Stimulated activated CD4-positive, alpha-beta T cell treated with anti-CD3 and anti-CD28 coated beads, Interleukin-2, amount 100 ng/mL, for 4 hours (primary cell): ENCODE data around the gene ITGB3BP.
"Not testable (repeated sequence)": the region's sequence is repeated elsewhere in the genome, so short reads cannot be mapped to it uniquely, and the experiment has no call there.

Experiments
- DNase-seq: peaks from one replicate; pipeline ENCODE4 v3.0.0-alpha.2; 2020; ENCODE audit warnings: low read depth

The ITGB3BP gene, protein sequence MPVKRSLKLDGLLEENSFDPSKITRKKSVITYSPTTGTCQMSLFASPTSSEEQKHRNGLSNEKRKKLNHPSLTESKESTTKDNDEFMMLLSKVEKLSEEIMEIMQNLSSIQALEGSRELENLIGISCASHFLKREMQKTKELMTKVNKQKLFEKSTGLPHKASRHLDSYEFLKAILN

DNA sequence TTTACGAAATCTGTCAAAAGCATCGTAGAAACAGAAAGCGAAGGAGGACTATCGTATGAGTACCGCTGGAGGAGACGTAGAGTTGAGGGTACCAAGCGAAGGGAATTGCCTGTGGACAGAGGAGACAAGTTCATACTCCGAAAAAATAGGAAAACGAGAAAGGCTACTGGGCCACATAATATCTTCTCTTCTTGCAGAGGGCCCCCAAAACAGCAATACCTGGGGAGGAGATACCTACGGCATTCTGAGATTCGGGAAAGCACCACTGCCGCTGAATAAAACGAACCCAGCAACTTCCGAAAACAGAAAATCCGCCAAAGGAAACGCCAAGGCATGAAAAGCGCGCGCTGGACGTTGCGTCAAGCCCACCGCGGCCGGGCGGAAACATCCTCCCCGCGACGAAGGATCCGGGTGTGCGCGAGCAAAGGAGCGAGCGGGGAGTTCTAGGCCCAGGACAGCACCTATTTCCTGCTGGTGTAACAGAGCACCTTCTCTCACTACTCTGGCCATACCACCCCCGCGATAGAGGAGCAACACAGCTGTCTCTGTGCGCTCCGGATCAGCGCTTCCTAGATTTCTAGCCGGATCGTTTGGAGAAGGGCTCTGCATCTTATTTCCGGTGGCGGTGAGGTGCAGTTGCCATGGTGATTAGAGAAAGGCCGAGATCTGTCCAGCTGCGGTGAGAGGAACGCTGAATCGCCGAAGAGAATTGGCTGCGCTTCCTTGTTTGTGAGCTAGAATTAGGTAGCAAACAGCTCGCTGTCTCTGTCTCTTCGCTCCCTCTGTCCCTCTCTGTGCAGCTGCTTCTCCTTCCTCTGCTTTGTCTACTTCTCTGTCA, at the start of gene ITGB3BP, which contains the start of gene EFCAB7:
TSS of gene ITGB3BP (minus strand) at position 335 of the 838 bp plus-strand sequence. CDS start at position 243, 92 bp downstream.
TSS of gene EFCAB7 (plus strand) at position 635 of the 838 bp plus-strand sequence. CDS start 2,048 bp downstream, outside the sequence.
- peak; percentile 55 for DNase-seq

DNA sequence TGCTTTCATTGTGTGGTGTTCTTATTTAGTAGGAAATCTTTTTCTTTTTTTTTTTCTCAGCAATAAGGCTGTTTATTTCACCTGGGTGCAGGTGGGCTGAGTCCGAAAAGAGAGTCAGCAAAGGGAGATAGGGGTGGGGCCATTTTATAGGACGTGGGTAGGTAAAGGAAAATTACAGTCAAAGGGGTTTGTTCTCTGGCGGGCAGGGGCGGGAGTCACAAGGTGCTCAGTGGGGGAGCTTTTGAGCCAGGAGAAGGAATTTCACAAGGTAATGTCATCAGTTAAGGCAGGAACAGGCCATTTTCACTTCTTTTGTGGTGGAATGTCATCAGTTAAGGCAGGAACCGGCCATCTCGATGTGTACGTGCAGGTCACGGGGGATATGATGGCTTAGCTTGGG, 49.7 kb upstream of the ITGB3BP start:
- DNase-seq = not testable (repeated sequence)

DNA sequence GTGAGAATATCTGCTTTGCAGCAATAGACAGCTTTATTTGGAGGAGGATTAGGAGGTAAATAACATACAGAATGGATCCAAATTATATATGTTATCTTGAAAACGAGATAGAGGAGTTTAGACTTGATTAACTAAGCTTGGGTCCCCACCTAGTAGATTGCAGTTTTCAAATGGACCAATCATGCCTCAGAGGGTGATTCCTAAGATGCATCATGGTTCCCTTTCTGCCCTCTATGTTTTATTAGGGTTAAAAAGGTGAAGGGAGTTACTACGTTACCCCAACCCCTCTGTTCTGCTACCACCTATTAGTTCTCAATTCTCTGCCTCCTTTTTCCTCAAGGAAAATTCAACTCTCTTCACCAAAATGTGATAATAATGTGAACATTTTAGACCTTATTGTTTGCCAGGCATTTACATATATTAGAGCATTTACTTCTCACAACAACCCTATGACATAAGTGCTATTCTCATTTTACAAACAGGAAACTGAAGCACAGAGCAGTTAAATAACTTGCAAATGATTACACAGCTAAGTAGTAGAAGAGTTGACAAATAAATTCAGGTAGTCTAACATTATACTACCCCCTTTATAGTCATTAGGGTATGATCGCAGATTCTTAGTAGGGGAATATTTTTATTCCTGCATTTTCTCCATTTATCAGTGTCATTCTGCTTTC, 46.8 kb upstream of the ITGB3BP start:
- no peak for DNase-seq

DNA sequence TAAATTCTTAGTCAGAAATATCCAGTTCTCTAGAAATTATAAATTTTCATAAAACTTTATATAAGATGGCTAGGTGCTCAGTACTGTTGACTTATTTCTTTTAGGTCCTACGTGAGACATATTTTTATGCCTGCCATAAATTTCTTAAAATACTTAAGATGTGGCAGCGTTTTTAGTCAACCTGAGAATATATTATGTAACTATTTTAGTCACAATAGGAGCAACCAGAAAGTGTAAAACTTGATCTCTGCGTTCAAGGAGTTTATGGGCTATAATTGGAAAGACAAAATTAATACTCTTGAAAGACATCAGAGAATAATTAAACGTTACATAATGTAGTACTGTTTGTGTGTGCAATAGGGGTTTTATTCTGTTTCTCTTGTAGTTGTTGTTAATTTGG, 46.0 kb upstream of the ITGB3BP start:
- DNase-seq = no peak

DNA sequence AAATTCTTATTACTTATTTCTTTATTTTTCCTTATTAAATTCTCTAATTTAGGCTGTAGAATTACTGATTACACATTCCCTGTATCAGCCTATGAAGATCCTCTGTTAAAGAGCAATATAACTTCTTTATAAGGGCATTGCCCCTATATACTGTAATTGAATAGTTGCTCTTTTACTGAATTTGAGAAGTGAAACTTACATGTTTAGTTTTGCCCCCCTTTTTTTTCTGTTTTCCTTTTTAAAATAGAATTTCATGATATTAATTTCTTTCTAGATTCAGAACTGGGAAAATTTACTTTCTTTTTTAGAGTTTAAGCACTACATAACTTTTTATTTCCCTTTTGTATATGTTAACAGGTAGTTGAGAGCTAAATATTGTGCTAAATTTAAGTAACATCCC, 40.7 kb upstream of the ITGB3BP start:
- no peak for DNase-seq

DNA sequence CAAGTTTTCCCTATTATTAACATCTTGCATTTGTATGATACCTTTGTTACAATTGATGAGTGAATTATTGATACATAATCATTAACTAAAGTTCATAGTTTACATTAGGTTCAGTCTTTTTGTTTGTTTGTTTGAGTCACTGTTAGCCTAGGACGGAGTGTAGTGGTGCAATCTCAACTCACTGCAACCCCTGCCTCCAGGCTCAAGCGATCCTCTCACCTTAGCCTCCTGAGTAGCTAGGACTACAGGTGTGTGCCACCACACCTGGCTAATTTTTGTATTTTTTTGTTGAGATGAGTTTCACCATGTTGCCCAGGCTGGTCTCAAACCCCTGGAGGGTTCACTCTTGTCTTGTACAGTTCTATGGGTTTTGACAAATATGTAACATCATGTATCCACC, 36.3 kb upstream of the ITGB3BP start:
- DNase-seq = no peak

DNA sequence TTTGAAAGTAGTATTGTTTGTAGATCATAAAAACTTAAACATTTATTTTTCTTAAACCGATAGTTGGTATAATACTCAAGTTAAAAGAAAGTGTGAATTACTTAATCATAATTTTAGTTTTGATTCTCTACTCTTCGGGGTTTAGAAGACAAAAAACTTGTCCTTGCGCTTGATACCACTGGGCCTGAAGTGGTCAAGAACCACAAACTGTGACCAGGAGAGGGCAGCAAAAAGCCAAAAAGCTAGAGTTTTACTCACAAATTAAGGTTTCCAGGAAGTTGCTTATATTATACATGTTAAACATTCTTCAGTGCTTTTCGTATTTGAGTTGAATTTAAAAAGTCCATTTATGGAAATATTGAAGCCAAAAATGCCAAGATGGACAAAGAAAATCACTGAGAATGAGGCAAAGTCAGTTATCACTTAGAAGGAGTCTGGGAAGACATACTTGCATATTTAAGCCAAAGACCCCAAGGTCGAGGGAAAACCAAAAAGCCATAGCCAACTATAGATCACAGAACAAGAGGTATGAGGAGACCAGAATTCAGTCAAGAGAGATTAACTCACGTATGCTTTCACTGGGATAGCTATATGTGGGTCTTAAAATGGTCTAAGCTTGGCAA, 34.5 kb upstream of the ITGB3BP start:
- no peak for DNase-seq

DNA sequence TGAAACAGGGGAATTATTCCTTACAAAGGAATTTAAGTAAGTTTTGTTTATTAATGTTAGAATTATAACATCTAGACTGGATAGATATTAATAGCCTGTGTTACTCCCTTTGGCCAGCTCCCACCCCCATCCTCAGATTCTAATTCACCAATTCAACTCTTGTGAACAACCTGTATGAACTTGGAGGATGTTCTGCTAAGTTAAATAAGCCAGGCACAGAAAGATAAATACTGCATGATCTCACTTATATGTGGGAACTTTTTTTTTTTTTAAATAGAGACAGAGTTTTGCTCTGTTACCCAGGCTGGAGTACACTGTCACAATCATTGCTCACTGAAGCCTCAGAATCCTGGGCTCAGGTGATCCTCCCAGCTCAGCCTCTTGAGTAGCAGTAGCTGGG, 32.5 kb upstream of the ITGB3BP start:
- no peak for DNase-seq

DNA sequence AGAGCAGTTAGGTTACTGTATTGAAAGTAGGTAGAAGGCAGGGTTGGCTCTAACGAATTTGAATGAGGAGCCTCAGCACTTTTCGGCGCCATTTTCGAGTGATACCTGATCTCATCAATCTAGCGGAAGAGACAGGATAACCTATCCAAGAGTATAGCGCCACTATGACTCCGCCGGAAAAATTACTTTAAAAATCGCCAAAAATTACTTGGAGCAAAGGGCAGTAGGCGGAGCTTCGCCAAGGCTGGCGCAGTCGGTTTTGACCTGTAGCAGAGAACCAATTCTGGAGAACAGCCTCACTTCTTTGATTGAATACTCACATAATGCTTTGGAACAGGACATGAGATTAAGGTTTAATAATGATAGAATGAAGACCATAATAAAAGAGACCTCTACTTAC, 25.9 kb upstream of the ITGB3BP start:
- no peak for DNase-seq

DNA sequence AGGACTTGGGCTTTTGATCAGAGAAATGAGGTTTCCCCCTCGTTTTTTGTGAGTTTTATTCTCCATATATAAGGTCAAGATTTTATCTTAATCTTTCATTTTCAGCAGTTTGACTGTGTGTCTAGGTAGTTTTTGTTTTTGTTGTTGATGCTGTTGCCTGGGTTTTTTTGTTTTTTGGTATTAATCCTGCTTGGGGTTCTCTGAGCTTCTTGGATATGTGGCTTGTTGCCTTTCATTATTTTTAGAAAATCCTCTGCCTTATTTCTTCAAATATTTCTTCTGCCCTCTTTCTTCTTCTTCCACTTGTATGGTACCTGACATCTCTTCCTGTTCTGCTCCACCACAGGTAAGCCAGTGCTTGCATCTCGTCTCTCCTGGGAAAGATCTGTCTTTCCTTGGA, 25.3 kb upstream of the ITGB3BP start:
- DNase-seq = no peak

DNA sequence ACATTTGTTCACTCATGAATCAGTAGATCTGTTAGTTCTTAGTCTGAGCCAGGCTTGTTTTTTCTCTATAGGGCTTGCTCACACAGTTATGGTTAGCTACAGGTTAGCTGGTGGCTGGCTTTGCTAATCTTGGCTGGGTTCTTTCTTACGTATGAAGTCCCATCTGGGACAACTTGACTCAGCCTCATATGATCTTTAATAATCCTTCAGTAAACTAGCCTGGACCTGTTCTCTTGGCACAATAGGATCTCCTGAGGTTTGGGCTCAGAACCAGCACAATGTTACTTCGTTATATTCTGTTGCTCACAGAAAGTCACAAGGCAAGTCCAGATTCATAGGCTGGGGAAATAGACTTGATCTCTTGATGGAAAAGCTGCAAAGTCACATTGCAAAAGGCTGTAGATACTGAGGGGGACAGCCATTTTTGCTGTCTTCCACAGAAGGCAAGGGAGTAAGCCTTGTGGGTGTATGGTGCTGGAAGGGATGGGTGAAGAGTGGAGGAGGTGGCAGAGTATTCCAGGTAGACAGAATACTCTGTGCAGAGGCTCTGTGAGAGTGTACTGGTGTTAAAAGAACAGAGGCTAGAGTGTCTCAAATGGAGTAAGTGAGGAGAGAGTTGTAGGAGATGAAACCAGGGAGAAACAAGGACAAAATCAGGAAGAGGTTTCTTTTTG, 24.7 kb upstream of the ITGB3BP start:
- DNase-seq = no peak

DNA sequence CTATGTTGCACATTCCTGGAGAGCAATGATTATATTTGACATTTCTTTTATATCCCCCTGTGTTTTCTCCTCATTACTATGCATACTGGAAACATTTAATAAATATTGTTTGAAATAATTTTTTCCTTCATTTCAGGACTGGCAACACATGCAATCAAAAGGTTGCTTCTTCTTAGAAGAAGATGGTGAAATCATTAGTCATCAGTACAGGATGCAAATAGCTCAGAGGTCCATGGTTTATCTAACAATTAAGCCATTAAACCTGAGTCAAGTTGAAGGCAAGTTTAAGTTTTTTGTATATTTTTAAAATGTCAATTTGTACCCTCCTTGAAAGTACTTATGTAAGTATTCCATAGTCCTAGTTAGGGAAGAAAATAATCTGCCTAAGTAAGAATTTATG, 22.8 kb upstream of the ITGB3BP start:
- DNase-seq = no peak

DNA sequence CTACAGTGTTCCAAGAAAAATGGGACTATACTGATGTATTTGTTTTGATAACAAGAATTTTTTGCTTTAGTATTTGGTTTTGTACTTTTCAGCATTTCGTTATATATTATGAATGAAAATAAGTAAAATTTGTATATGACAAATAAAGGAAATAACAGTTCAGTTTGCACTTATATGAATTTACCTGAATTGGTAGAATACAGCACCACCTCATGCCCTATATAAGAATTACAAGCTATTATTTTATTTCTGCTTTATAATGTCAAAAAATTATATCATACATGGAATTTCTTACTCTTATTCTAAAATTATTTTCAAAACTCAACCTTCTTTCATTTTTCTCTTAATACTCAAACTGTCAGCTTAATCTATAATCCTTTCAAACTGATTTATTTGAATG, 14.9 kb upstream of the ITGB3BP start:
- no peak for DNase-seq

DNA sequence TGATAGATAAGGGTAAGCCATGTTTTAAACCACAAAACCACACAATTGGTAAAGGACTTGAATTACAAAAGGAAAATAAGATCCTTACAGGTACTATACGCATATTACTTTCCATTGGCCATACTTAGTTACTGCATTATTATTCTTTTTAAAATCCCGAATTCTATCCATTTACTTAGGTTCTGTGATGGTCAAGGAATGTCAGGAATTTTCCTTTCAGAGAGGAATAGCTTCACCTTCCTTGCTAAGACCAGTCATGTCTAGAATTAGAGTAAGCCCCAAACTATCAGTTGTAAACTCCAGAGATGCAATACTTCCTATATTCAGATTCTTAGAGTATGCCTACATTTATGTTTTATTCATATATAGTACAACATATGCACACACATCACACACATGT, 14.0 kb upstream of the ITGB3BP start:
- no peak for DNase-seq

DNA sequence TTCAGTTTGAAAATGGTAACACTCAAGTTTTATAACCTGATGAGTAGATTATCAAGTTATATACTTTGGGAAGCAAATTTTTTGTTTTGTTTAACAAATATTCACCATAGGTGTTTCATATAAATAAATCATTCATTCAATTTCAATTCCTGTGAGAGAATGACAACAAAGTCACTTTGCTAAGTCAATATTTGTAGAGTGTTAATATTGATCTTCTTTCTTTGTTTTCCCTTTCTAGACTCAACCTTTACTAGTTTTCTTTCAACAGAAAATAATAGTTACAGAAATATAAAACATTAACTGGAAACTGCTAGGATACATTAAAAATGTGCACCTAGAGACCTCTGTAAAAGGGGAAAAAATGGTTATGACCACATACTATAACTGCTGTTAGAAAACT, 11.4 kb upstream of the ITGB3BP start:
- no peak for DNase-seq

DNA sequence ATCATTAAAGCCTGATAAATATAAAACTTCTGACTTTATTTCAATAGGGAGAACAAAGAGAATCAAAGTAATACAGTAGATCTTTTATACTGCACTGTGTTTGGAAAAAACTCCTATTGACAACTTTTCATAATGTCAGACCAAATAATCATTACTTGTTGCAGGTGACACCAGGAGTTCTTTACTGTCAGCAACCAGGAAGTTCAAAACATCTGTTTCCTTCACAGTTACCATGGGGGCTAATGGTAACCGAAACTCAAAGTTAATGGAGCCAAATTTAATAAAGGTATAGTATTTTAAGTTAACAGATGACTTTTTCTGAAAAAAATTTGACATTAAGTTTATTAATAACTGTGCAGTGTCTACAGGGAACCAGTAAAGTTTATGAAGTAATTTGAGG, 10.9 kb upstream of the ITGB3BP start:
- no peak for DNase-seq

DNA sequence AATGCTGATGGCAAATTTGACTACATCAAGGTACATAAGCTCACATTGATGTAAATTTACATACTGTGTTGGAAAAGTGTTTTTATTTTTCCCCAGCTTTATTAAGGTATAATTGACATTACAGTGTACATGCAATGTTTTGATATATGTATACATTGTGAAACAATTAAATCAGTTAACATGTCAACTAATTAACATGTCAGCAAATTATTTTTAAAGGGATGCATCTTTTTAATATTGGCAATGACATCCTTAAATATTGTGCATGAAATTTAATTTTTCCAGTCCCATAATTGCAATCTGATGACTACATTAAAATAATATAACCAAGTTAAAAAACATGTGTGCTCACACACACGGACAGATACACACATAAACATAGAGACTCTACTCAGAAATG, 9.7 kb upstream of the ITGB3BP start:
- no peak for DNase-seq

DNA sequence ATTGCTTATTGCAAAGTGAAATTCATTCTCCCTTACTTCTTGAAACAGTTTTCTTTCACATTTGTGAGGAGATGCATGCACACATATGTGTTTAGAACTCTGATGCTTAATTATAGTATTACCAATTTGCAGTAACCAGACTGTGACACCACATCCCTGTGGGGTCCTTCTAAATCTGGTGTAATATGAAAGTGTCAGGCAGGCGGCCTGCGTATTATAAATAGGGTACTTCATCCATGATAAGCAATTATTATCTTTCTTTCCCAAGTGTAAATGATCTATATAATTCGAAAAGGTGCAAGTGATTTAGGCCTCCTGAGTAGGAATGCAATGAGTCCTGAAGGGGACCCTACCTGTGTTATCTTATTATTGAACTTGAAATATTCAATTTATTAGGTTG, 1.2 kb upstream of the ITGB3BP start:
- no peak for DNase-seq

DNA sequence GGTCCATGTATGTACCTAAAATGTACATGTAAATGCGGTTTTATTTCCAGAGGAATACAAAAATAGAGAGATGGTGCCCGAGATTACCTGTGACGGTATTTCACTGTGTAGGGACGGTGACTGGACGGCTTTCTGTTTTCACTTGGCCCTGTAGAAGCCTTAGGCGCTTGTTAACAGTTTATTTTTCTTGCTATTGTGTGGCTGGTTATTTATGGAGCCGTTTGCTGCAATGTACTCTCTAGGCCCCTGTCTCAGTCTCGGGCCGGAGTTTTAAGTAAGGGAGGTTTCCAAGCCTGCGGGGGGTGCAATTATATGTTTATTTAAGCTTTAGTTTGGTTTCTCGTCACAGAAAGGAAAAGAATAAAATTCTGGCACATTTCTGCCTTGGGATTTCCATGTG, 713 bp upstream of the ITGB3BP start:
- no peak for DNase-seq

DNA sequence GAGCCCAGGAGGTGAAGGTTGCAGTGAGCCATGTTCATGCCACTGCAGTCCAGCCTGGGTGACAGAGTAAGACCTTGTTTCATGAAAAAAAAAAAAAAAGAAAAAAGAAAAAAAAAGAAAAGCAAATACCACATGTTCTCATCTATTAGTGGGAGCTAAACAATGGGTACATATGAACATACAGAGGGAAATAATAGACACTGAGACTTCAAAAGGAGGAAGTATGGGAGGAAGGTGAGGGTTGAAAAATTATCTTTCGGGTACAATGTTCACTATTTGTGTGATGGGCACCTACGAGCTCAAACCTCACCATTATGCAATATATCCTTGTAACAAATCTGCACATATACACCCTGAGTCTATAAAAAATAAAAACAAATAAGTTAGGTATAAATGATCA, 6.4 kb downstream of the ITGB3BP start:
- no peak for DNase-seq

DNA sequence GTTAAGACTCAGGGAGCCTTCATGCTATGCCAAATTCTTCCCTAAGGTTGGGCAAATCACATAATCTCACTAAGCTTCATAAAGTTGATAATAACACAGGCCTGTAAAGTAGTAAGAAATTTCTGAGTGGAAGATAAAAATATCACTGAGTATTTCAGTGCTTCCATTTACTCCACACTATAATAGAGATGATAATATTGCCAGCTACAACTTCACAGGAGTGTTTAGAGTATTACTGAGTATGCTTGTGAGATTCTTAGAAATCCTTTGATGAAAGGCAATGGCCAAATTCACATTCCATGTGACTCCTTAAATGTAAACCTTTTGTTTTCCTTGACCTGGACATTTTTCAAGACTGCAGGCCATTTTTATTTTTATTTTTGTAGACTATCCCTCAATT, 10.4 kb downstream of the ITGB3BP start:
- DNase-seq = no peak

DNA sequence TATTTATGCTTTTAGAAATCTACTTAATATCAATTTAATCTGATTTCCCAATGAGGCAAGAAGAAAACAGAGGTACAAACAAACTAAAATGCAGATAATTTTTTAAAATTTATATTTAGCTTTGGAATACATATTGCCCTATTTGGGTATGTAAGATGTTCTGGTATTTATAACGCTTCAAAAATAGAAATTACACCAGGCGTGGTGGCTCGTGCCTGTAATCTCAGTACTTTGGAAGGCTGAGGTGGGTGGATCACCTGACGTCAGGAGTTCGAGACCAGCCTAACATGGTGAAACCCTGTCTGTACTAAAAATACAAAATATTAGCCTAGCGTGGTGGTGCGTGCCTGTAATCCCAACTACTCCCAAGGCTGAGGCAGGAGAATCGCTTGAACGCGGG, 13.3 kb downstream of the ITGB3BP start:
- DNase-seq = no peak
